Effector memory CD4-positive, alpha-beta T cell (primary cell): Measurements from ENCODE around the gene CAPNS2.
"Not testable (repeated sequence)": the region's sequence is repeated elsewhere in the genome, so short reads cannot be mapped to it uniquely, and the experiment has no call there.

Experiments
- DNase-seq, 3 donors: peaks; one replicate each; pipeline ENCODE4 v3.0.0-alpha.2; 2020
- H3K27ac ChIP-seq: 2 replicates; pipeline ENCODE4 v1.7.0; 2013; ENCODE audit warnings: mild to moderate bottlenecking, low read length, moderate library complexity; ENCODE audit not compliant: insufficient read depth, poor library complexity, severe bottlenecking
- H3K27me3 ChIP-seq: replicated peaks from 2 replicates; pipeline ENCODE4 v1.7.0; 2013; ENCODE audit warnings: mild to moderate bottlenecking, low read length; ENCODE audit not compliant: insufficient read depth, control insufficient read depth, poor library complexity, severe bottlenecking
- H3K36me3 ChIP-seq: 2 replicates; pipeline ENCODE4 v1.7.0; 2013; ENCODE audit warnings: mild to moderate bottlenecking, low read length, moderate library complexity; ENCODE audit not compliant: control insufficient read depth, insufficient read depth
- H3K4me1 ChIP-seq: 2 replicates; pipeline ENCODE4 v1.7.0; 2013; ENCODE audit warnings: low read length, mild to moderate bottlenecking; ENCODE audit not compliant: control insufficient read depth, insufficient read depth, poor library complexity, severe bottlenecking
- H3K4me3 ChIP-seq: 2 replicates; pipeline ENCODE4 v1.7.0; 2013; ENCODE audit warnings: low read length, low read depth, mild to moderate bottlenecking; ENCODE audit not compliant: insufficient read depth, poor library complexity, severe bottlenecking
- H3K9me3 ChIP-seq: 2 replicates; pipeline ENCODE4 v1.7.0; 2013; ENCODE audit warnings: mild to moderate bottlenecking, low read length, moderate library complexity; ENCODE audit not compliant: control insufficient read depth

CAPNS2 gene

DNA sequence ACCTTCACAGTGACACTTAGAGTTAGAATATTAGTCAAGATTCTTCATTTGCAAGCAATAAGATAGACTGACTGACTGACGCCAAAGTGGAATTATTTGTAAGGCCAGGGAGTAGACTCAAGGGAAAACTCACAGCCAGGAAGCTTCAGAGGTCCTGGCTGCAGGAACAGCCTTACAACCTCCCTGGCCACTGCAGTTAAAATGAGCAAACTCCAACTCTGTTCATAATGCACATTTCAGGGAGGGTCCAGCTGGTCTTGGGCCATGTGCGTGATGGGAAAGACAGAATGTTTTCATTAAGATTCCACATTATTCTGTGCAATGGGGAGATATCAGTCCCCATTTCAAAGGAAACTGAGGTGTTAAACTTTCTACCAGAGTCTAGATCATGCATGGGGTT, 9.9 kb downstream of the CAPNS2 start:
- H3K27me3 ChIP-seq, result no peaks in the 10 kb centered on the region
- no peaks in the 10 kb centered on the region for H3K36me3 ChIP-seq
- no peak for DNase-seq
- no peak overlapping the region for H3K27ac ChIP-seq
- no peaks in the 10 kb centered on the region for H3K4me1 ChIP-seq
- no peaks in the 10 kb centered on the region for H3K9me3 ChIP-seq
- no peak overlapping the region for H3K4me3 ChIP-seq

DNA sequence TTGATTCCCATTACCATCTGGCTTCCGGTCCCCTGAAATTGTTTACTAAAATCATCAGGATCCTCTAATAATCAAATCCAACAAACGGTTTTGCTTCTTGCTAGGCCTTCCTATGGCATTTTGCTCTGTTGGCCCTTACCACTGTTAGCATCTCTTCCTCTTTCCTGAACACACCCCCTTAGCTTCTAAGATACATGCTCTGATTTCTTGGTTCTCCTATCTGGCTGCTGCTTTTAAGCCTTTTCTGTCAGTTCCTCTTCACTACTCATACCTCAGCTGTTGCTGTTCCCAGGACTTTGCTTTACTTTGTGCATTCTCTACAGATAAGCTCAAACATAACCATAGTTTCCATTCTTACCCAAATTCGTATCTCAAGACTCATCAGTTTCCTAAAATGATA, 11.4 kb downstream of the CAPNS2 start:
- Histone ChIP-seq H3K4me3 (no peak overlapping the region), H3K27ac (no peak overlapping the region), H3K36me3 (no peaks in the 10 kb centered on the region), H3K9me3 (no peaks in the 10 kb centered on the region), H3K4me1 (no peaks in the 10 kb centered on the region), H3K27me3 (no peaks in the 10 kb centered on the region)
- DNase-seq, result no peak

DNA sequence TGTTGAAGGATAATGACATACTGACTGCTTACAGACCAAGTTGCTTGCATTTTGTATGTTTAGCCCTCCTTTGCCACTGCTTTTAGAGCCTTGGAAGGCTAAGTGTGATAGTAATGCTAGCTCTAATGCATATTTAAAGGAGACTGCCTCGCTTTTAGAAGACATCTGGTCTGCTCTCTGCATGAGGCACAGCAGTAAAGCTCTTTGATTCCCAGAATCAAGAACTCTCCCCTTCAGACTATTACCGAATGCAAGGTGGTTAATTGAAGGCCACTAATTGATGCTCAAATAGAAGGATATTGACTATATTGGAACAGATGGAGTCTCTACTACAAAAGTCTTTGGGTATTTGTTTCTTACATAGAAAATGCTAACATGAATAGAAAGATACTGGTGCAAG, 19.1 kb downstream of the CAPNS2 start:
- no peak overlapping the region for H3K27ac ChIP-seq
- no peaks in the 10 kb centered on the region for H3K4me1 ChIP-seq
- H3K36me3 ChIP-seq, result no peaks in the 10 kb centered on the region
- H3K27me3 ChIP-seq, result peaks cover 5% of the 10 kb centered on the region
- no peaks in the 10 kb centered on the region for H3K9me3 ChIP-seq
- DNase-seq, result no peak
- no peak overlapping the region for H3K4me3 ChIP-seq

DNA sequence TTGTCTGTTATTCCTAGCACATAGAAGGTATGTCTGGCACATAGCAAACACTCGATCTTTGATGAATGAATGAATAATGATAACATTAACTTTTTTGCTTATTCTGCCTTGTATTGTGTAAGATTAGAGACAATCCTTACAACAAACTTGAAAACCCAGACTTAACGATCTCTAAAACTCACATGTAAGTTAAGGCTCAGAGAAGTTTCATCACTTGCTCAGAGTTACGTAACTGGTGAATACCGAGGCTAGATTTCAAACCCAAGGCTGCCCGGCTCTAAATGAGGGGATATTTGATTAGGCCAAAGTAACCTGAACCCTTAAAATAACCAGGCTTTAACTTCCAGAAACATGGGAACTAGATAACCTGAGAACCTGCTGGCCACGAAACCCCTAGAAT, 22.3 kb downstream of the CAPNS2 start:
- DNase-seq, result no peak
- Histone ChIP-seq H3K36me3 (no peaks in the 10 kb centered on the region), H3K4me1 (no peaks in the 10 kb centered on the region), H3K27me3 (peaks cover 16% of the 10 kb centered on the region), H3K4me3 (no peak overlapping the region), H3K27ac (no peak overlapping the region), H3K9me3 (no peaks in the 10 kb centered on the region)

DNA sequence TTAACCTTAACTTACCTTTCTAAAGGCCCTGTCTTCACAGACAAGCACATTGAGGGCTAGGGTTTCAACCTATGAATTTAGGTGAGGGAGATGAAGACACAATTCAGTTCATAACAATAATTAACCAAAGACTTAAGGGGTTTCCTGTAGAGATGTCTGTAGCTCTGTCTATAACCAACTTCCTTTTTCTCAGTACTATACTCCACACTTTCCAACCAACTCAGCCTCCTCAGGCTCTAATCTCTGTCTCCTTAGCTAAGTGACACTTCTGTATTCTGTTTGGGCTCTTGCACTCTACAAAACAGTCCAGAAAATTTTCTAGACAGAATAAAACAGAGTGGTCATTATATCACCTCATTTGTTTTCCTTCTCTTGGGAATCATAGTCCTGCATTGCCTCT, 25.8 kb downstream of the CAPNS2 start:
- Histone ChIP-seq H3K36me3 (no peaks in the 10 kb centered on the region), H3K27me3 (peaks cover 16% of the 10 kb centered on the region), H3K9me3 (no peaks in the 10 kb centered on the region), H3K4me3 (no peak overlapping the region), H3K27ac (no peak overlapping the region), H3K4me1 (no peaks in the 10 kb centered on the region)
- DNase-seq, result no peak

DNA sequence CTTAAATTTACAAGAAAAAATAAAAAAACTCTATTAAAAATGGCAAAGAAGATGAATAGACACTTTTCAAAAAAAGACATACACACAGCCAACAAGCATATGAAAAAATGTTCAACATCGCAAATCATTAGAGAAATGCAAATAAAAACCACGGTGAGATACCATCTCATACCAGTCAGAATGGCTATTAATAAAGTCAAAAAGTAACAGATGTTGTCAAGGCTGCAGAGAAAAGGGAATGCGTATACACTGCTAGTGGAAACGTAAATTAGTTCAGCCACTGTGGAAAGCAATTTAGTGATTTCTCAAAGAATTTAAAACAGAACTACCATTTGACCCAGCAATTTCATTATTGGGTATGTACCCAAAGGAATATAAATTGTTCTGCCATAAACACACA, 31.4 kb downstream of the CAPNS2 start:
- Histone ChIP-seq H3K9me3 (no peaks in the 10 kb centered on the region), H3K27me3 (peaks cover 6% of the 10 kb centered on the region), H3K4me1 (no peaks in the 10 kb centered on the region), H3K4me3 (no peak overlapping the region), H3K36me3 (no peaks in the 10 kb centered on the region), H3K27ac (no peak overlapping the region)
- no peak for DNase-seq

DNA sequence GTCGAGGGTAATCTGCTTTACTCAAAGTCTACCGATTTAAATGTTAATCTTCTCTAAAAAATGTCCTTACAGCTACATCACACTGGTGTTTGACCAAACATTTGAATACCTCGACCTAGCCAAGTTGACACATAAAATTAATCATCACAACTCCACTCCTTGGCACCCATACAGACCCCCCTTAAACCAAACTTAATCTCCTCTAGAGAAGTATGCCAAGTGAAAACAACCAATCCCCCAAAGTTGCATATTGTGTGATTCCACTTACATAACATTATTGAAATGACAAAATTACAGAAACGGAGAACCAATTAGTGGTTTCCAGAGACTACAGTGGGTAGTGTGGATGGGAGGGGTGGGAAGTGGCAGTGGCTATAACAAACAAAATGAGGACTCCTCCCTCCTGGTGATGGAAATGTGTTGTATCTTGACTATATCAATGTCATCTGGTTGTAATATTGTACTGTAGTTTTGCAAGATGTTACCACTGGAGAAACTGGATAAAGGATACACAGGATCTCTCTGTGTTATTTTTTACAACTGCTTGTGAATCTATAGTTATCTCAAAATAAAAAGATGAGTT, 39.4 kb downstream of the CAPNS2 start:
- Histone ChIP-seq H3K27ac (no peak overlapping the region), H3K27me3 (no peaks in the 10 kb centered on the region), H3K4me3 (no peak overlapping the region), H3K4me1 (no peaks in the 10 kb centered on the region), H3K9me3 (no peaks in the 10 kb centered on the region), H3K36me3 (no peaks in the 10 kb centered on the region)
- no peak for DNase-seq

DNA sequence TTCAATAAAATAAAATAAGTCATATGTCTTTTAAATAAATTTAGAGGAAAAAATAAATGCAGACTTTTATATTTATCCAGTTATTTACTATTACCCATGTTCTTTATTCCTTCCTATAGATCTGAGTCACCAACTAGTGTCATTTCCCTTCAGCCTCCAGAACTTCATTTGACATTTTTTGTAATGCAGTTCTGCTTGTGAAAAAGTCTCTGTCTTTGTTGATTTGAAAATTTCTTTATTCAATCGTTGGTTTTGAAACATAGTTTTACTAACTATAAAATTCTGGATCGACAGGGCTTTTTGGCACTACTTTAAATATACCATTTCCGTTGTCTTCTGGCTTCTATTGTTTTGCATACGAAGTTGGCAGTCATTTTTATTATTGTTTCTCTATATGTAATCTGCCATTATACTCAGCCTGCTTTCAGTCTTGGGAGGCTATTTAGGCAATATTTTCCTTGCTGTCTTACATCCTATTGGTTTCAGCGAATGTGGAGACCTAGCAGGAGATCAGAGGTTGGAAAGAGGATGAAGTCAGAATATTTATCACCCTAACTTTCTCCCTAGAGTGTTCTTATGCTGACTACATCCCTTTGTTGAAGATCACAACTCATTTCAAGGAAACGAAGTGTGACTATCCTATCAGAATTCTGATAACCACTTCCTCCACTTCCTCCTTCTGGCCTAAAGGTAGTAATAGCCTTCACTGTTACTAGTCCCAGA, 47.3 kb downstream of the CAPNS2 start:
- Histone ChIP-seq H3K27ac (no peak overlapping the region), H3K27me3 (no peaks in the 10 kb centered on the region)

DNA sequence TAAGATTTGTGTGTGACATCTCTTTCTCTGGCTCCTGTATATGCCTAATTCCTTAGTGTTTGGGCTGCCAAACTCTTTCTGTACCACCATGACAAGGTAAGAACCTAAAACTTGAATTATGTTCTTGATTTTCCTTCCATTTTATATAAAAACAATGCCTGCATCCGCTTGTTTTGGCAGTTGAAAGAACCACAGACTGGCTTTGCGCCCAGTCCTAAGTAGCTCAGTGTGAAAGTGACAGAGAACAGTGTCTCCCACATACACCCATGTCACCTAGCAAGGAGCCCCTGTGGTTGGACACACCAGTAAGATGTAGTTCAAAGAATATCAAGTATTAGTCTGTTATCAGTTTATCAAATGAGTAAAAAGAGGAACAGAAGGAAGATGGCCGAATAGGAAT, 48.6 kb downstream of the CAPNS2 start:
- H3K27ac ChIP-seq, result no peak overlapping the region
- no peaks in the 10 kb centered on the region for H3K27me3 ChIP-seq
- no peaks in the 10 kb centered on the region for H3K36me3 ChIP-seq
- no peaks in the 10 kb centered on the region for H3K4me1 ChIP-seq
- H3K9me3 ChIP-seq, result no peaks in the 10 kb centered on the region
- no peak for DNase-seq
- H3K4me3 ChIP-seq, result no peak overlapping the region

More for the DNA sequence above, 47.3 kb downstream of the CAPNS2 start:
- Histone ChIP-seq H3K36me3 (no peaks in the 10 kb centered on the region), H3K4me3 (no peak overlapping the region), H3K9me3 (no peaks in the 10 kb centered on the region), H3K4me1 (no peaks in the 10 kb centered on the region)
- DNase-seq, result no peak

DNA sequence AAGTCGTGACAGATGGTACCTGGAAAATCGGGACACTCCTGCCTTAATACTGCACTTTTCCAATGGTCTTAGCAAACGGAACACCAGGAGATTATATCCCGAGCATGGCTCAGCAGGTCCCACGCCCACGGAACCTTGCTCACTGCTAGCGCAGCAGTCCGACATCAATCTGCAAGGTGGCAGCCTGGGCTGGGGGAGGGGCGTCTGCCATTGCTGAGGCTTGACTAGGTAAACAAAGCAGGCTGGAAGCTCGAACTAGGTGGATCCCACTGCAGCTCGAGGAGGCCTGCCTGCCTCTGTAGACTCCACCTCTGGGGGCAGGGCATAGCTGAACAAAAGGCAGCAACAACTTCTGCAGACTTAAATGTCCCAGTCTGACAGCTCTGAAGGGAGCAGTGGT, 49.2 kb downstream of the CAPNS2 start:
- not testable (repeated sequence) for DNase-seq, H3K27me3 ChIP-seq, H3K4me3 ChIP-seq, H3K9me3 ChIP-seq, H3K4me1 ChIP-seq, H3K36me3 ChIP-seq, H3K27ac ChIP-seq
